ENCODE data around the gene DOK3. TPM values are rescaled to one million over a fixed set of nuclear protein-coding genes. Genes with fewer than 3 reads are reported as not detected.

DOK3 gene
- total and polyA plus RNA-seq, 10 donors: 69.9 to 231 (median 142) TPM

GRCh38 chr5:177470759-177471536, 38.7 kb downstream of the DOK3 start:
- Histone ChIP-seq H3K4me1 (peaks cover 4 to 68% (median 39%) of the 10 kb centered on the region in 6 donors), H3K4me3 (no peak overlapping the region), H3K9me3 (no peaks in the 10 kb centered on the region), H3K27me3 (replicated peaks in 1 of 7) (peaks cover 0 to 32% (median 10%) of the 10 kb centered on the region in 7 donors), H3K27ac (peak overlapping the region in 1 of 8 donors; percentile 81), H3K36me3 (peaks cover 0 to 18% (median 8%) of the 10 kb centered on the region in 6 donors)
- 83 to 91% (median 87%) methylated on average over 9 to 10 of the region's 10 CpGs for WGBS, 5 donors
- no peak for DNase-seq
- intact Hi-C loops (cut with DNase I; ENCODE audit: low total_unique reads): no loop called here
- TF ChIP-seq POLR2A (IDR thresholded peaks at IDR 0.05): no peak
- TF ChIP-seq CTCF (IDR thresholded peaks at IDR 0.05 in 8 of 11, conservative IDR thresholded peaks at IDR 0.05 in 3 of 11): no peak
- no peak for TF ChIP-seq POLR2AphosphoS5 (IDR thresholded peaks at IDR 0.05)

- TF ChIP-seq POLR2A (IDR thresholded peaks at IDR 0.05): no peak
- TF ChIP-seq POLR2AphosphoS5 (IDR thresholded peaks at IDR 0.05): no peak
- TF ChIP-seq CTCF (IDR thresholded peaks at IDR 0.05 in 8 of 11, conservative IDR thresholded peaks at IDR 0.05 in 3 of 11): no peak
- intact Hi-C loops (cut with DNase I; ENCODE audit: low total_unique reads): no loop called here
- H3K27me3 ChIP-seq (replicated peaks in 1 of 7): peaks cover 0 to 32% (median 10%) of the 10 kb centered on the region in 7 donors
- H3K27ac ChIP-seq: no peak overlapping the region
- peaks cover 4 to 58% (median 29%) of the 10 kb centered on the region in 6 donors for H3K4me1 ChIP-seq
- no peak for DNase-seq
- WGBS, 5 donors: 63 to 88% (median 73%) methylated on average over 7 to 8 of the region's 8 CpGs
- H3K9me3 ChIP-seq: peaks cover 0 to 3% (median 0%) of the 10 kb centered on the region in 8 donors
- peaks cover 0 to 28% (median 8%) of the 10 kb centered on the region in 6 donors for H3K36me3 ChIP-seq
- no peak overlapping the region for H3K4me3 ChIP-seq
These were observed 39.7 kb downstream of the DOK3 start for GRCh38 chr5:177469750-177470525.

- peaks cover 0 to 5% (median 0%) of the 10 kb centered on the region in 8 donors for H3K9me3 ChIP-seq
- no peak overlapping the region for H3K27ac ChIP-seq
- H3K4me3 ChIP-seq: no peak overlapping the region
- H3K27me3 ChIP-seq (replicated peaks in 1 of 7): peaks cover 0 to 23% (median 10%) of the 10 kb centered on the region in 7 donors
- WGBS, 5 donors: 78 to 87% (median 84%) methylated on average over 17 to 24 of the region's 25 CpGs
- DNase-seq: no peak
- intact Hi-C loops (cut with DNase I; ENCODE audit: low total_unique reads): no loop called here
- TF ChIP-seq POLR2AphosphoS5 (IDR thresholded peaks at IDR 0.05) (no peak), CTCF (IDR thresholded peaks at IDR 0.05 in 8 of 11, conservative IDR thresholded peaks at IDR 0.05 in 3 of 11) (no peak), POLR2A (IDR thresholded peaks at IDR 0.05) (no peak)
- H3K4me1 ChIP-seq: peaks cover 4 to 48% (median 21%) of the 10 kb centered on the region in 6 donors
- H3K36me3 ChIP-seq: peaks cover 0 to 31% (median 8%) of the 10 kb centered on the region in 6 donors
These were observed 40.7 kb downstream of the DOK3 start for GRCh38 chr5:177468685-177469628.
